OCI-M1 (cell line): ENCODE data around the gene WDR45B.

Experiments used
- DNase-seq: peaks from one replicate; lab custom pipeline; 2025; lab: John Stamatoyannopoulos, UW

The WDR45B gene

DNA sequence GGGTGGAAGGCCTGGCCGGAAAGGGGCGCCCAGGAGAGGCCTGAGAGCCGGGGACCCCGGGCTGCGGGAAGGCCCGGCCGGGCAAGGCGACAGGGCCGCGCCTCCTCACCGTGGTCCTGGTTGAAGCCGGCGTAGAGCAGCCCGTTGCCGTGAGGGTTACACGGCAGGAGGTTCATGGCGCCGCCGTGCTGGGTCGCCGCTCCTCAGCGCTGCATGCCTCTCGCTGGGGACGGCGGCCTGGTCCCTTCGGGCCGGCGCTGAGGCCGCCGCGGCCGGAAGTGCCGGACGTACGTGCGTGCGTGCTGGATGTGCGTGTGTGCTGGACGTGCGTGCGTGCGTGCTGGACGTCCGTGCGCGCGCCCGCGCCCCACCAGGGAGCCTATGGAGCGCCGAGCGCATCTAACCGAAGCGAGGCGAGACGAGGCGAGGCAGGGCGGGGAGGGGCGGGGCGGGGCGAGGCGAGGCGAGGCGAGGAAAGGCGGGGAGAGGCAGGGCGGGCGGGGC is at the start of gene WDR45B:
TSS of gene WDR45B (minus strand) at position 280 of the 504 bp plus-strand sequence. CDS start at position 176, 104 bp downstream.
- DNase-seq, result peak; percentile 97

DNA sequence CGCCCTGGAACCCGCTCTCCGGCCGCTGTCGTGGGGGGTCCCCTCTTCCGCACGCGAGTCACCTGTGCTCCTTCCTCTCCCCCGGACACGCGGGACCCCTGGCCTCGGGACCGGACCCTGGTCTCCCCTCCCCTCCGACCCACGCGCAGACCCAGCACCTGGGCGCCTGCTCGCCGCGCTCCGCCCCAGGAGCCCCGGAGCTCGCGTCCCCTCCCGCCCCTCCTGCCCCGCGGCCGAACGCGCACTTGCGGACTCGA is 49.5 kb upstream of the WDR45B start:
- DNase-seq, result no peak

DNA sequence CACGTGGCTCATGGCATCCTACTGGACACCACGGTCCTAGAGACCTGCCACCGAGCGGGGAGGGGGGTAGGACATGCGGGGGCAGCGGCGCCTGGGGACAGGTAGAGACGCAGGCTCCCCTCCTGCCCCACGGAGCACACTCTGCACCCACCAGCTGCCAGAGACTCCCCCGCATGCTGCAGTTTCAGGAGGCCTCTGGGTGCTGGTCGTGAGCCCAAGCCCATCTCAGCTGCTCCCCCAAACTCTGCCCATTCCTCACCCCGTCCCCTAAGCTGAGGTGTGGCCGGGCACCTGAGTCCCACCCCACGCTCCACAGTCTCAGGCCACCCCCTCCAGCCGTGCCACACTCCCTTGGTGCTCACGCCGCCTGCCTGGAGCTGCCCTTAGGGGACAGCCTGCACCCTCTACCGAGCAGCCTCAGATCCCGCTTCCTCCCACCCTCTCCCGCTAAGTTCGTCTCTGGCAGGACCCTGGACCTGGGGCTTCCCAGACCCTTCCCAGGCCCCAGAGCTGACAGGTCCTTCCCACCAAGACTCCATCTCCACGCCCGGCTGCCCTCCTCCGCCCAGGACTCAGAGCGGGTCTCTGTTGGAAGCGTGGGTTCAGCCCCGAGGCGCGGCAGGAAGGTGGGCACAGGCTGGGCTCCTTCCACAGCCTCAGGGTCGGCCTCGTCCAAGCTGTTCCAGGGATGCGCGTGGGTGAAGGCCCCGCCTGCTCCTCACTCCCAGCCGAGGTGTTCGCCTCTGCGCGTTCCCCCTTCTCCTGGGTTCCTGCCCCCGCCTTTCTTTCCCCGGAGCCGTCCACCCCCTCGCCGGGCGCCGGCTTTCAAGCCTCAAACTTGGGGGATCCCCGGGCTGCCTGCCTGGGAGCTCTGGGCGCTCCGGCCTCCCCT is 48.9 kb upstream of the WDR45B start:
- DNase-seq, result no peak

DNA sequence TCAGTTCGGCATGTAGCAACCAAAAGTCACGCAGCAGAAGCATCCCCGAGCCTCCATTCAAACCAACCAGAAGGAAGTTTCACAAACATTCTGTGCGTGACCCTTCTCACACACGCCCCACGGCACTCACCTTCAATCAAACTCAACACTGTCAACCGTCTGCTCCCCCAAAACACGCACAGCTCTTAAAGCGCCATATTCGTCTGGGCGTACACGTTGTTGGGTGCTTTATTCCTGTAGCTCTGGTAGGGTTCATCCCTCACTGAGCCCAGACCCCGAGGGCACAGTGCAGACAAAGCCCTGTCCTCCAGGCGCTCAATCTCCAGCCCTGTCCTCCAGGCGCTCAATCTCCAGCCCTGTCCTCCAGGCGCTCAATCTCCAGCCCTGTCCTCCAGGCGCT is 48.0 kb upstream of the WDR45B start:
- no peak for DNase-seq

DNA sequence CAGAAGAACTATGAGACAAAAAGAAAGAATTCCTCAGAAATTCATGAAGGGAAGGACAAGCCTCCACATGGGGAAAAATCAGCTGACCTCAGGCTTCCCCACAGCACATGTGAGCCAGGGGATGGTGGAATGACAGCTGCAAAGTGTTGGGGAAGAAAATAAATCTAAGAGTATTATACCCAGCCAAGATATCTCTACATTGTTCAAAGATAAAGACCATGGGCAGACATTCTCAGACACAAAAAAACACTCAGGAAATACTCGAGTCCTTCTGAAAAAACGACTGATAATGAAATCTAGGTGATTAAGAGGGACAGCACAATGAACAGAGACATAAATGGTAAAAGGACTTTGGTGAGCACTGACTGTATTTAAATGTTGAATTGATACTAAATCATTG is 46.4 kb upstream of the WDR45B start:
- DNase-seq, result no peak

DNA sequence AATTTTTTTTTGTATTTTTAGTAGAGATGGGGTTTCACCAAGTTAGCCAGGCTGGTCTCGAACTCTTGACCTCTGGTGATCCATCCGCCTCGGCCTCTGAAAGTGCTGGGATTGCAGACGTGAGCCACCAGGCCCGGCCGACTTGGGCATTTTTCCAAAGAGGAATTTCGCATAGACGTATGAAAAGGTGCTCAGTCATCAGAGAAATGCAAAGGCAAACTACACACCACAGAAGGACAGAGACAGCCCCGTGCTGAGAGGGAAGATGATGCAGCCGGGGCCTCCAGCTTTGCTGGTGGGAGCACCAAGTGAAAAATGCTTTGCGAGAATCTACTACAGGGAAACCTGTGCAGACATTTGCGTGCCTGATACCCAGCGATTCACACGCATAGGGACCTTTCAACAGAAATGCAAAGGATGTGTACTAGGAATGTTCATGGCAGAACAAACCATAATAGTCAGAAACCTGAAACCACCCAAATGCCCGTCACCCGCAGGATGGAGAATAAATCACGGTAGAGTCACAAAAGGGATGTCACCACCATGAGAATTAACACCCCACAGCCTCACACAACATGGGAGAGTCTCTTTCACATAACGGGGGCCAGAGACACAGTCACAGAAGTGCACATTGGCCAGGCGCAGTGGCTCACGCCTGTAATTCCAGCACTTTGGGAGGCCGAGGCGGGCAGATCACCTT is 45.1 kb upstream of the WDR45B start:
- DNase-seq, result no peak

DNA sequence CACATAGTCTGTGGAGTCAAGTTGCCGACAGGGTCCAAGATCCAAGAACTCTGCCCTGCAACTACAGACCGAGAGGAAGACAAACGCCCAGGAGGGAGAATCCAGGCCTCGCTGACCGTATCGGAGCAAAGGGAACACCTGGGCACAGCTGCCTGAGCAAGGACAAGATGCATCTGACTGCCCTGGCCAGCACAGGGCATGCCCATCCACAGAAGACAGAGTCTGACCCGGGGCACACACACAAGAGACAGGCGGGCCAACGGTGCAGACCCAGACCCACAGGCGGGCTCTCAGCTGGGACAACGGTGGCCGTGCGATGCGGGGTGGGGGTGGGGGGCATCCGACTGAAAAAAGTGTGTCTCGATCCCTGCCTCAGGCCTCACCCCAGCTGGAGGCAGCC is 44.0 kb upstream of the WDR45B start:
- DNase-seq, result no peak

DNA sequence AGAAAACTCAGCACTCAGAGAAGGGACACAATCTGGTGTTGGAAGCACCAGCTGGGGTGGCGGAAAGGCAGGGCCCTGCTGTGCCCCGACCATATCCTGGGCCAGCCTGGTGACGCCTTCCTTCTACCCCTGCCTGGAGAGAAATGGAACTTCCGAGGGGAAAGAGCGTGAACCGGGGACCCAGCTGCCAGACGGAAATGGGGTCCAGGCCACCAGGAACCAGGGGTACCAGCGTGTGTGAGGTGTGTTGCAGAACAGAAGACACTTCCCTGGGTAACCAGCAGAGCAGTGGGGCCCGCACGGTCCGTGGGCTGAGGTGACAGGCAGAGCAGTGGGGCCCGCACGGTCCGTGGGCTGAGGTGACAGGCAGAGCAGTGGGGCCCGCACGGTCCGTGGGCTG is 43.5 kb upstream of the WDR45B start:
- no peak for DNase-seq

DNA sequence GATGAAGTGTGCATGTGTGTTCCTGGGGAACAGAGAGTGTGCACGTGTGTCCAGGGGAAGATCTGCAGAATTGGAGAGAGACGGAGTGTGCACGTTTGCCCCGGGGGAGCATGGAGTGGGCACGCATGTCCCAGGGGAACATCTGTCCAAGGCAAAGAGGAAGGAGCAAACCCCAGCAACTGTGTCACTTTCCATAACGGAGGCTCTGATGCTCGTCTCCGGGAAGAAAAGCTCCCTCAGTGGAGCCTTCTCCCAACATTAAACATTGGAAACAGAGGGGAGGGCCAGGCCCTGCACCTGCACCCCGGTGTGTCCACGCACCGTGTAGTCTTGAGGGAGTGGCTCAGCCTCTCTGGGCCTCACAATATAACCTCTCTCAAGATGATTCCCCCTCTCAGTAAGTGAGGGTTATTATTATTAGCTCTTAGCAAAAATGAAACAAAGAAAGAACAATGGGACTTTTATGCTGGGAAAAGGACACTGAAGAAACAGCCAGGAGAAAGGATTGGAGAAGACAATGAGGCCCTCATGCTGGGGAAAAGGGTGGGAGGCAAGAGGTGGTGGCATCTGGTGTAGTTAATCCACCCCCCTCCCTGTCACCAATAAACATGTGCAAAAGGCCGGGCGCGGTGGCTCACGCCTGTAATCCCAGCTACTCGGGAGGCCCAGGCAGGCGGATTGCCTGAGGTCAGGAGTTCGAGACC is 42.7 kb upstream of the WDR45B start:
- no peak for DNase-seq

DNA sequence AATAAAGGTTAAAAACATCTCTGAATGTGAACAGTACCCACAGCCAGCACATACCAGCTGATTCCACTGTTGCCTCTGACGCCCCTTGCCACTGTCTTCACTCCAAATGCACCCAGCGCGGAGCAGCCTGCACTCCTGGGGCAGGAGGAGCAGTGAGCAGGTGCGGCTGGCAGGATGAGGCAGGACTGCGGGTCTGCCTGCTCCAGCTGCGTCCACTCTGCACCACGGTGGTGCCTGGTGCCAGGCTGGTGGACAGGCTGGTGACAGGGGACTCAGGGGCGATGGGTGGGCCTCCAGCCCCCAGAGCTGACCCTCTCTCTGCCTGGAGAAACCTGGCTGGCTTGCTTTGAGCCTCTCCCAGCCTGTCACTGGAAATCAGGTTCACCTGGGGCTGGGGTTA is 40.8 kb upstream of the WDR45B start:
- no peak for DNase-seq

DNA sequence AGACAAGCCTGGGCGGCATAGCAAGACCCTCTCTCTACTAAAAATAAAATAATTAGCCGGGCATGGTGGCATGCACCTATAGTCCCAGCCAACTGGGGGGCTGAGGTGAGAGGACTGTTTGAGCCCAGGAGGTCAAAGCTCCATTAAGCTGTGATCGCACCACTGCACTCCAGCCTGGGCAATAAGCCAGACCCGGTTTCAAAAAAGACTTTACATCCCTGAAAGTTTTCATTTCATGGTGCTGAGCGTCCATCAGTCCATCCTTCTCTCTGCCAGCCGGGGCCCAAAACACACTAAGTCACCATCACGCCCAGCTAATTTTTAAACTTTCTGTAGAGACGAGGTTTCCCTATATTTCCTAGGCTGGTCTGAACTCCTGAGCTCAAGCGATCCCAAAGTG is 39.6 kb upstream of the WDR45B start:
- DNase-seq, result no peak

DNA sequence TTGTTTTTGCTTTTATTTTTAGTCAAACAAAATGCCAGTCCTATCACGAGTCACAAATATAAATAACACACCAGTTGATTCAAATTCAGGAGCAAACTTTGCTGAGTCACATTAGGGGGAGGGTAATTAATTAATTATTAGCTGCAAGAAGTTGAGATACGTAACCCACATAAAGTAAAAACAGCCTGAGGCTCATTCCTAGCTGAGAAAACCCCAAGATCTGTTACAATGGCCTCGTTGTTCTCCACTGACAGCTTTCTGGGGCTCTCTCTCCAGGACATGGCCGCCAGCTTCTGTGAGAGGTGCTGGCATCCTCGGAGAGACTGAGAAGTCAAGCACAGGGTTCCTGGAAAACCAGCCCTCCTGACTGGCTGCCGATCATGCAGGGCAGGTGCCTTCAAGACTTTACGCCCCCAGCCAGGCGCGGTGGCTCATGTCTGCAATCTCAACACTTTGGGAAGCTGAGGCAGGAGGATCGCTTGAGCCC is 39.2 kb upstream of the WDR45B start:
- no peak for DNase-seq

DNA sequence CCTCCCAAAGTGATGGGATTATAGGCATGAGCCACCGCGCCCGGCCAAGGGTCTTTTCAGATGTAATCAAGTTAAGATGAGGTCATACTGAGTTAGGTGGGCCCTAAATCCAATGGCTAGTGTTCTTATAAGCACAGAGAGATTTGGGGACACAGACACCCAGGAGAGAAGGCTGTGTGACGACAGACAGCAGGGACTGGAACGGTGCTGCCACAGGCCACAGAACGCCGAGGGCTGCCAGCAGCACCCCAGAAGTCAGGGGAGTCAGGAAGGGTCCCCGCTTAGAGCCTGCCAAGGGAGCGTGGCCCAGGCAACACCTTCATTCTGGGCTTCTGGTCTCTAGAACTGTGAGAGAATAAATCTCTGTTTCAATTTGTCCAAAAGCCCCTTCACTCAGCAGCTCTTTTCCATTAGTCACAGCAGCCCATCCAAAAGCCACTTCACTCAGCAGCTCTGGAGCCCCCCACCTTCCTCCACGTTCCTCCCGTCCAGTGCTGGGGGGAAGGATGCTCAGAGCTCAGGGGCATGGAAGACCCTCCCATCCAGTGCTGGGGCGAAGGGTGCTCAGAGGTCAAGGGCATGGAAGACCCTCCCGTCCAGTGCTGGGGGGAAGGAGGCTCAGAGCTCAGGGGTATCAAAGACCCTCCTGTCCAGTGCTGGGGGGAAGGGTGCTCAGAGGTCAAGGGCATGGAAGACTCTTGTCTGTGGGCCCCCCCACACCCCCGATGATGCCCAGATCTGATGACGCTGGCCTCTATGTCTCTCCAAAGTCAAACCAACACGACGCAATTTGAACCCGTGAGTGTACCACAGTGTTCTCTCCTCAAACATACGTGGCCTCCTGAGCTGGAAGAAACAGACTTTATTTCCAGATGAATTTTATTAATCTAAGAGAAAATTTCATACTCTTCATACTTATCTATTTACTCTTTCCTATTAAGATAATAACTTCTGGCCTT is 38.4 kb upstream of the WDR45B start:
- DNase-seq, result no peak

DNA sequence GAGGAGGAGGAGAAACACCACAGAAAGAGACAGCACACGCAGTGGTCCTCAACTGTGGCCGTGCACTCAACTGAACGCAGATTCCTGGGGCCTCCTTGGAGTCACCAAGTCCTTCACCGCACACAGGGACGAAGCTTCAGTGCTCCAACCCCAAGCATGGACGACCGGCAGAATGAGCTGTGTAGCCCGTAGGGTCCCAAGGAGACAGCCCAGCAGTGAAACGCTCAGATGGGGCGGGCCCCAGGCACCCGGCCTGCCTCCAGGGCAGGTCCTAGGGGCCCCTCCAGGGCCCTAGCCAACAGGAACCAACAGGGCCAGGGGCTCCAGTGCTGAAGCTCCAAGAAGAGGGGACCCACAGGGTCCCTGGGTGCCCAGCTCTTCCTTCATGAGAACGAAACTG is 37.0 kb upstream of the WDR45B start:
- DNase-seq, result no peak

DNA sequence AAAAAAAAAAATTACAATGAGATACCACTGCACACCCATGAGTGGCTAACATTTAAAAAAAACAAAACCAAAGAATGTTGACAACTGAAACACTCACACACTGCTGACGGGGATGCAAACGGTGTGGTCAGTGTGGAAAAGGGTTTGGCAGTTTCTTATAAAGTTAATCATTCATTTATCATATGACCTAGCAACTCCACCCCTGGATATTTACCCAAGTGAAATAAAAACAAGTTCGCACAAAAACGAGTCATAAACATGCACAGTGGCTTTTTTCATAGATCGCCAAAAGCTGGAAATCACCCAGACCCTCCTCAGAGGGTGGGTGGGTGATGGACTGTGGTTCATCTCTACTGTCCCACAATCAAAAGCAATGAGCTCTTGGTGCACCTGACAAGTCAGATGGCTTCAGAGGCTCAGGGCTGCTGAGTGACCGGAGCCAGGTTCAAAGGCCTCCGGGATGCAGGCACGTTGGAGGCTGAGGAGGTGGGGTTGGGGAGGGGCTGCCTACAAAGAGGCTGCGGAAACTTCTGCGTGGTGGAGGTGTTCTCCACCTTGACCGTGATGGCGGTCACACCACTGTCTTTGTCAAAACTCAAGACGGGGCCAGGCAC is 36.1 kb upstream of the WDR45B start:
- no peak for DNase-seq

DNA sequence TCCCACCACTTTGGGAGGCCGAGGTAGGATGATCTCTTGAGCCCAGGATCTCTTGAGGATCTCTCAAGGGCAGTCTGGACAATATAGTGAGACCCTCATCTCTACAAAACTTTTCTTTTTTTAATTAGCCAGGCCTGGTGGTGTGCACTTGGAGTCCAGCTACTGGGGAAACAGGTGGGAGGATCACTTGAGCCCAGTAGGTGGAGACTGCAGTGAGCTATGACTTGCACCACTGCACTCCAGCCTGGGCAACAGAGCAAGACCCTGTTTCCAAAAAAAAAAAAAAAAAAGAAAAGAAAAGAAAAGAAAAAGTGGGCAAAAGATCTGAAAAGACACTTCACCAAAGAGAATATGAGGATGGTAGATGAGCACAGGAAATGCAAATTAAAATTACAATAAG is 35.3 kb upstream of the WDR45B start:
- DNase-seq, result no peak

DNA sequence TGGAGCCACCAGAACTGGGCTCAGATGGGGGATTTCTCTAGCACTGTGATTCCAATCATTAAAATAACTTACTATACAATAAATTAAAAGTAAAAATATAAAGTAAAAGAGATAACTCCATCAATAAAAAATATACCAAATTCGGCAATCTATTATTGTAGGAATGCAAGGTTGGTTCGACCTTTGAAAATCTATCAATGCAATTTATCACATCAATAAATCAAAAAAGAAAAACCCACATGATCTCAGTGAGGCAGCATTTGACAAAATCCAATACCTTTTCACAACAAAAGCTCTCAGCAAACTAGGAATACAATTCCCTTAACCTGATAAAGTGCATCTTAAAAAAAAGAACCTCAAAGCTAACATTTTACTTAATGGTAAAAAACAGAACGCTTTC is 33.3 kb upstream of the WDR45B start:
- DNase-seq, result no peak

DNA sequence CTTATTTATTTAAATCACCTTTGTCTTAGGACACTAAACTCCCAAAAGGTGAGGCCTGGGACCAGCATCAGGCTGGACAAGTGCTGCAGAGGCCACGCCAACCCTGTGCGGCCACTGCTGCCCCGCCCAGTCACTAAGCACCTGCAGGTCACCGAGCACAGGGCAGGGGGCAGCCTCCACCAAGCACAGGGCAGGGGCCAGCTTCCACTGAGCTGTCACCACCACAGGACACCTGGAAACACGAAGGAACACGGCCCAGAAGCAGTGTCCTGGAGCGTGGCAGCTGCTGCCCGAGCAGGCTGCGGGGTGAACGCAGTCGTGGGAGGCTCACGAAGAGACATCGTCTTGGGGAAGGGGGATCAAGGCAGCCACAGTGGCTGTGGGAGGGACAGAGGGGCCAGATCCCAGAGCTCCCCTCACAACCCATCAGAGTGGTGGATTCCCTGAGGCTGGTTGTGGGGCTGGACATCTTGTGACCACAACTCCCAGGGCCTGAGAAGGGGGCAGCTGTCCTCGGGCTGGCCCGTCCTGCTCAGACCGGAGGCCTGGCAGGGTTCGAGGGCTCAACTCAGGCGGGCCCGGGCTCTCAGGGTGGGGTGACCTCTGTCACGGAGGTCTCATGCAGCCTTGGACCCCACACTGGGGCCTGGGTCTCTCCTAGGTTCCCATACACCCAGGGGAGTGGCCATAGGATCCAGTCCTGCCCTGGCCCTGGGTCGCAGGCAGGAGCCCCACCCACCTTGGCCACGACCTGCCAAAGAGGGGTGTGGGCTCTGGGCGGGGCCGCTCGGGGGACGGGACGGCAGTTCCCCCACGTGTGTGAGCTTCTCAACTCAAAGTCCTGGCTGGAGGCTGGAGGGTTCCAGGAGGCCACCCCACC is 31.6 kb upstream of the WDR45B start:
- no peak for DNase-seq

DNA sequence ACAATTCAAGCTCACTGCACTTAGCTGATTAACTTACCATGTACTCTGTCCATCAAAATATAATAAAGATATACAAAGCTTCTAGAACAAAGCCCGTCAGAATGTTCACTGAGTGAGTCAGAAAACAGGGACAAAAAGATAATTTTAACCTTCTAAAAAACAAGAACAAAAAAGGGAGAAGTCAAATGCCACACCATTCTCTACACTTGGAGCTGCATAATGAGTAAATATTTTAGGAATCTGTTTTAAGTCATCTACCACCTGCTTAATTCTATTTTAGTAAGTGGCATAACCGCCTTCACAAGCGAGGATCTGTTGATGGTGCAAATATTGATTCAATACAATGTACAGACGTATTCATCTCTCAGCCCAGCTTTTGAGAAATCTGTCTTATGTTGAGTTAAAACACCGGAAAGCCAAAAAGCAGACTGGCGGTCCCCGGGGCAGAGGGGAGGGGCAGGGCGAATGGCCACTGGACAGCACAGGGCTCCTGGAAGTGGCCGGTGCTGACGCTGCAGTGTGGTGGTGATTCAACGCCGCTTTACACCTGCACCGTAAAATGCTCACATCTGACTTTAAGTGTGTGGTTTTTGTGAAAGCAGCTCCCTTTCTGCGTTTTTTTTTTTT is 30.1 kb upstream of the WDR45B start:
- DNase-seq, result no peak
